ENCODE measurements around the gene MLC1. TPM values are rescaled to one million over a fixed set of nuclear protein-coding genes. Genes with fewer than 3 reads are reported as not detected.

Gene MLC1
- total RNA-seq, 2 donors from 2014 or later = 0.17 TPM; not detected in 1

DNA sequence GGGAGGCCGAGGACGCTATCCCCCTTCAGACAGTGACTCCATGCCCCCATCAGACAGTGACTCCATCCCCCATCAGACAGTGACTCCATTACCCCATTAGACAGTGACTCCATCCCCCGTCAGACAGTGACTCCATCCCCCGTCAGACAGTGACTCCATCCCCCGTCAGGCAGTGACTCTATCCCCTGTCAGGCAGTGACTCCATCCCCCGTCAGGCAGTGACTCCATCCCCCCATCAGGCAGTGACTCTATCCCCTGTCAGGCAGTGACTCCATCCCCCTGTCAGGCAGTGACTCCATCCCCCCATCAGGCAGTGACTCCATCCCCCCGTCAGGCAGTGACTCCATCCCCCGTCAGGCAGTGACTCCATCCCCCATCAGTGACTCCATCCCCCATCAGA, 18.0 kb downstream of the MLC1 start:
- DNase-seq (no peak), ATAC-seq (replicated peaks in 1 of 2) (no peak)
- no peaks in the 10 kb centered on the region for H3K9me3 Mint-ChIP-seq
- H3K27ac Mint-ChIP-seq = no peak overlapping the region
- no peak overlapping the region for H3K4me3 Mint-ChIP-seq
- H3K4me1 Mint-ChIP-seq (ENCODE audit: low read depth) = no peaks in the 10 kb centered on the region
- no peaks in the 10 kb centered on the region for H3K36me3 Mint-ChIP-seq (ENCODE audit: insufficient read depth in 2 of 2)
- no peaks in the 10 kb centered on the region for H3K27me3 Mint-ChIP-seq (ENCODE audit: low read depth)

DNA sequence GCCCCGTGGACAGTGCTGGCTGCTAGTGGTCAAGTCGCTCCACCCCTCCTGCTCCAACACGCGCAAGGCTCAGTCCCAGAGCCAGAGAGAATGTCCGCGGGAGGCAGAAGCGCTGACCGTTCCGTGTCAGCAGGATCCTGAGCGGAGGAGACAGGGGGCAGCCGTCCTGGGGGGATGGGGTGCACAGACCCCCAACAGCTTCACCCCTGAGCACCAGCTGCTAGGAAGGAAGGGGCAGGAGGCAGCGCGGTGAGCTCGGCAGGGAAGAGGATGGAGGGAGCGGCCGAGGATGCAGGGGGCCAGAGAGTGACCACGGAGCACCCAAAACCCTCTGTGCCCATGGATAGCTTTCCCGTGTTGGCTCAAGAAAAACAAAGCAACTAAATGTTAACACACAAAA, 20.8 kb downstream of the MLC1 start:
- Mint-ChIP-seq H3K27ac (no peak overlapping the region), H3K4me1 (ENCODE audit: low read depth) (no peaks in the 10 kb centered on the region), H3K36me3 (ENCODE audit: insufficient read depth in 2 of 2) (no peaks in the 10 kb centered on the region), H3K27me3 (ENCODE audit: low read depth) (peaks cover 6% of the 10 kb centered on the region), H3K9me3 (no peaks in the 10 kb centered on the region), H3K4me3 (no peak overlapping the region)
- ATAC-seq (replicated peaks in 1 of 2) = no peak
- no peak for DNase-seq

DNA sequence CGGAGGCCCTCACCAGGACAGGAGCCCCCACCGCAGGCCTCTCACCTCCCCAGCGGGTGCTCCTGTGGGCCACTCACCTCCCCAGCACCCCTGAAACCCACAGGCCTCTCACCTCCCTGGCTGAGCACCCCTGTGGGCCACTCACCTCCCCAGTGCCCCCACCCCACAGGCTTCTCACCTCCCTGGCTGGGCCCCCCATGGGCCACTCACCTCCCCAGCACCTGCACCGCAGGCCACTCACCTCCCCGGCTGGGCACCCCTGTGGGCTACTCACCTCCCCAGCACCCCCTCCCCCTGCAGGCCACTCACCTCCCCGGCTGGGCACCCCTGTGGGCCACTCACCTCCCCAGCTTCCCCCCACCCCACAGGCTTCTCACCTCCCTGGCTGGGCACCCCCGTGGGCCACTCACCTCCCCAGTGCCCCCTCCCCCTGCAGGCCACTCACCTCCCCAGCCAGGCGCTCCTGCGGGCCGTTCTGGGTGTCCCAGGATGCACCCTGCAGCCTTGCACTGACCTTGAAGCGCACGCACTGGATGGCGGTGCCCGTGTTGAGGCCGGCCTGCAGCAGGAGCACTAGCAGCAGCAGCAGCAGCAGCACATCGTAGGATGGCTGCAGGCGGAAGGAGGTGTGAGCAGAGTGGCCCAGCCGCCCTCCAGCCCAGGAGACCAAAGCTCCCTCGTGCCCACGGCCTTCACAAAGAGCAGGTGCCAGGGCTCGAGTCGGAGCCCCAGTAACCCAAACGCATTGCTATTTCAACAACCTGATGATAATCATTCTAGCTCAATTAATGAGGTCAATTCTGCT, 21.4 kb downstream of the MLC1 start:
- Mint-ChIP-seq H3K27ac (no peak overlapping the region), H3K4me1 (ENCODE audit: low read depth) (no peaks in the 10 kb centered on the region), H3K9me3 (no peaks in the 10 kb centered on the region), H3K27me3 (ENCODE audit: low read depth) (peaks cover 11% of the 10 kb centered on the region), H3K4me3 (no peak overlapping the region), H3K36me3 (ENCODE audit: insufficient read depth in 2 of 2) (no peaks in the 10 kb centered on the region)
- DNase-seq = no peak
- ATAC-seq (replicated peaks in 1 of 2) = no peak

DNA sequence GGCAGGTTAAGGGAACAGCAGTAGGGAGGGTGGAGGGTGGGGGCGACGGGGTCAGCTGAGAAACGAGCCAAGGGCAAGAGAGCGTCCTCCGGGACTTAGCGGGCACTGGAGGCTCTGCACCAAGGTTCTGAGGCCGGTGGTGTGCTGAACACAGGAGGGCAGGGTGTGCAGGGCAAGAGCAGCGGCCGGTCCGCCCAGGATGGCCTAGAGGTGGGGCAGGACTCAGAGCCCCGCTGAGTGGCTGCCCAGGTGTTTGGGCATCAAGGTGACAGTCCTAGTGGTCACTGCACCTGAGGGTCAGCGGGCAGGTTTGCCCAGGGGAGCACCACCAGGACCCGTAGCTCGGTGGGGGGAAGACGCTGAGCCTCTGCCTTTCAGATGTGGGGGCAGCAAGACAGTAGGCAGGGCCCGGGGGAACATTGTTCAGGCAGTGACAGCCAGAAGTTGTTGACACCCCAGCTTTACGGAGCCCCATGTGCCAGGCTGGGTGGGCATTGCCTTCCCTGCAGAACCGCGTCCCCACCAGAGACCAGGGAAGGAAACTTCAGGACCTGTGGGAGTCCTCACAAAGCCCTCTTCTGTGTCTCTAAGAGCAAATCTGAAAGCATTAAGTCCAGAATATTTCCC, 22.6 kb downstream of the MLC1 start:
- Mint-ChIP-seq H3K9me3 (no peaks in the 10 kb centered on the region), H3K27ac (no peak overlapping the region), H3K4me3 (no peak overlapping the region), H3K4me1 (ENCODE audit: low read depth) (no peaks in the 10 kb centered on the region), H3K36me3 (ENCODE audit: insufficient read depth in 2 of 2) (no peaks in the 10 kb centered on the region), H3K27me3 (ENCODE audit: low read depth) (peaks cover 15% of the 10 kb centered on the region)
- ATAC-seq (replicated peaks in 1 of 2) (no peak), DNase-seq (no peak)

DNA sequence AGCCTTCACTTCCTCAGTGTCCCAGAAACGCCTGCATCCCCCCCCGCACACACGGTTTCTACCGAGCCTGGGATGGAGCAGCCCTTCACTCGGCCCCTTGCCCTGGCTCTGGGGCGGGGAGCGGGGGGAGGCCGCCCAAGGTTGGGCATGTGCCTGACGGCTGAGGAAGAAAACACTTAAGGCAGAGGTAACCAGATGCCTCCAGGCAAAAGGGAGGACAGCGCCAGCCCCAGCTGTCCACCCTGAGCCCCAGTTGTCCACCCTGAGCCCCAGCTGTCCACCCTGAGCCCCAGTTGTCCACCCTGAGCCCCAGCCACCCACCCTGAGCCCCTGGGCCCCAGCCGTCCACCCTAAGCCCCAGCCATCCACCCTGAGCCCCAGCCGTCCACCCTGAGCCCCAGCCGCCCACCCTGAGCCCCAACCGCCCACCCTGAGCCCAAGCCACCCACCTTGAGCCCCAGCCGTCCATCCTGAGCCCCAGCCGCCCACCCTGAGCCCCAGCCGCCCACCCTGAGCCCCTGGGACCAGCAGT, 23.3 kb downstream of the MLC1 start:
- no peaks in the 10 kb centered on the region for H3K36me3 Mint-ChIP-seq (ENCODE audit: insufficient read depth in 2 of 2)
- peaks cover 18% of the 10 kb centered on the region for H3K27me3 Mint-ChIP-seq (ENCODE audit: low read depth)
- no peak overlapping the region for H3K4me3 Mint-ChIP-seq
- ATAC-seq (replicated peaks in 1 of 2) (no peak), DNase-seq (no peak)
- no peaks in the 10 kb centered on the region for H3K9me3 Mint-ChIP-seq
- H3K4me1 Mint-ChIP-seq (ENCODE audit: low read depth) = no peaks in the 10 kb centered on the region
- no peak overlapping the region for H3K27ac Mint-ChIP-seq

DNA sequence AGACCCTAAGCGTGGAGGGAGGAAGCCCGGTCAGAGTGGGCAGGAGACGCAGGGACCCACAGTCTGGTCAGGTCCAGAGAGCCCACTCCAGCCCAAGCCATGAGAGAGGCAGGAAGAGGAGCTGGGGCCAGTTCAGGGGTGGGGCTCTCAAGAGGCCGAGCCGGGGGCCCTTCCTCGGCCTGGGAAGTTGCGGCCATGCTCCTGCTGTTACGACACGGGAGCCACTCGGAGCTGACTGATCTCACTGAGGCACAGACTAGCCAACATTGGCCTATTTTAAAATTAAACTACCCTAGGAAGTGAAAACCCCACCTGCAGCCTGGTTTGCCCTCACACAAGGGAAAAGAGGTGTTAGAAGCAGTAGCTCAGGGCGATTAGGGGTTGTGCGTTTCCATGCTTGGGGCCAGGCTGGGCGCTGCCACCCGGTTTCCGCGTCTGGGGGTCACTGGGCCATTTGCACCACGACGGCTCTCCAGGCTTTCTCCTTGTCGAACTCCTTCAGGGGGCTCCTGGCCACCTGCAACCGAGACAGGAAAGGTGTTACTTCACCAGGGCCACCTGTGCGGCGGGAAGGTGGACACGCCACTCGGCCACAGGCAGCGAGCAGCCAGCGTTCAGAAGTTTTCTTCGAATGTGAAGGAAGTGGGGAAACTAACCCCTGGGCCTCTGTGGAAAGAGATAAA, 23.9 kb downstream of the MLC1 start:
- Mint-ChIP-seq H3K36me3 (ENCODE audit: insufficient read depth in 2 of 2) (no peaks in the 10 kb centered on the region), H3K4me3 (no peak overlapping the region), H3K9me3 (no peaks in the 10 kb centered on the region), H3K27me3 (ENCODE audit: low read depth) (peaks cover 18% of the 10 kb centered on the region), H3K4me1 (ENCODE audit: low read depth) (no peaks in the 10 kb centered on the region), H3K27ac (no peak overlapping the region)
- DNase-seq (no peak), ATAC-seq (replicated peaks in 1 of 2) (no peak)

DNA sequence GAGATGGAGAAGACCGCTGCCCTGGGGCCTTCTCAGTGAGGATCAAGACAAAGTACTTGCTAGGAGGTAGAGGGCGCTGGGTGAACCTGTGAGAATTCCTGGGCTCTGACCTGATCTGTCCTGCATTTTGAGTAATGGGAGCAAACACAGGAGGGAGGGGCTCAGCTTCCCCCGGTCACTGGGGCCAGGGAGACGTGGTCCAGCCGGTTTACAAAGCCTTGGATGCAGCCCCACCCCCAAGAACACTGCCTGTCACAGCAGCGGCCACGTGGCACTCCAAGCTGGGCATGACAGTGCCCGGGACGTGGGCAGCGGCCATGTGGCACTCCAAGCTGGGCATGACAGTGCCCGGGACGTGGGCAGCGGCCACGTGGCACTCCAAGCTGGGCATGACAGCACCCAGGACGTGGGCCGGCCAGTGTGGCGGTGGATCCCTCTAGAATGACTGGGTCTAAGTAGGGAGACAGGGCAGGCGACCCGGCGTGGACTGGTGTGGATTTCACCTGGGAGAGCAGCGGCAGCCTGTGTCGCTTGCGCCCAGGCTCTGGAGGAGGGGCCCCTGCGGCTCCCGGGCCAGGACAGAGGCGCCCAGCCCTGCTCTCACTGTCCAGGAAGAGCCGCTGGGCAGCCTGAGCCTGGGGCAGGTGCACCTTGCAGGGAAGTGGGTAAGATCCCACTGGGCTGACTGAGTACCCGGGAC, 24.6 kb downstream of the MLC1 start:
- no peak for DNase-seq
- peaks cover 18% of the 10 kb centered on the region for H3K27me3 Mint-ChIP-seq (ENCODE audit: low read depth)
- H3K4me3 Mint-ChIP-seq = no peak overlapping the region
- no peaks in the 10 kb centered on the region for H3K4me1 Mint-ChIP-seq (ENCODE audit: low read depth)
- H3K9me3 Mint-ChIP-seq = no peaks in the 10 kb centered on the region
- H3K36me3 Mint-ChIP-seq (ENCODE audit: insufficient read depth in 2 of 2) = no peaks in the 10 kb centered on the region
- no peak overlapping the region for H3K27ac Mint-ChIP-seq
- ATAC-seq (replicated peaks in 1 of 2) = no peak

DNA sequence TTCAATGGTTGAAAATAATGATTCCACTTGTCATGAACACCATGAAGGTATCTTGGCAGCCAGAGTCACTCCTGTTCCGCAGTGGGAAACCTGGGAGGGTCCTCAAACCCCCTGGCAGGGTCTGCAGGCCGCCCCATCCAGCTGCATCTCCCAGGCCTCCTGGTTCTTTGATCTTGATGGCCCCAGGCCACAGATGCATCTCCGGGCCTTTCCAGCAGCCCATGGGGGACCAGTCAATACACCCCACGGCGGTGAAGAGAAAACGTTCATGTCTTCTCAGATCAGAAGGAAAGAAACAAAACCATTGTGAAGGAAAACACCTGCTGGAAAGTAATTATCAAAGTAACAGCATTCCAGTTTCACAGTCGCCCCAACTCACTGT, 25.4 kb downstream of the MLC1 start:
- DNase-seq (no peak), ATAC-seq (replicated peaks in 1 of 2) (no peak)
- Mint-ChIP-seq H3K4me3 (no peak overlapping the region), H3K36me3 (ENCODE audit: insufficient read depth in 2 of 2) (no peaks in the 10 kb centered on the region), H3K9me3 (no peaks in the 10 kb centered on the region), H3K4me1 (ENCODE audit: low read depth) (no peaks in the 10 kb centered on the region), H3K27me3 (ENCODE audit: low read depth) (peaks cover 18% of the 10 kb centered on the region), H3K27ac (no peak overlapping the region)

DNA sequence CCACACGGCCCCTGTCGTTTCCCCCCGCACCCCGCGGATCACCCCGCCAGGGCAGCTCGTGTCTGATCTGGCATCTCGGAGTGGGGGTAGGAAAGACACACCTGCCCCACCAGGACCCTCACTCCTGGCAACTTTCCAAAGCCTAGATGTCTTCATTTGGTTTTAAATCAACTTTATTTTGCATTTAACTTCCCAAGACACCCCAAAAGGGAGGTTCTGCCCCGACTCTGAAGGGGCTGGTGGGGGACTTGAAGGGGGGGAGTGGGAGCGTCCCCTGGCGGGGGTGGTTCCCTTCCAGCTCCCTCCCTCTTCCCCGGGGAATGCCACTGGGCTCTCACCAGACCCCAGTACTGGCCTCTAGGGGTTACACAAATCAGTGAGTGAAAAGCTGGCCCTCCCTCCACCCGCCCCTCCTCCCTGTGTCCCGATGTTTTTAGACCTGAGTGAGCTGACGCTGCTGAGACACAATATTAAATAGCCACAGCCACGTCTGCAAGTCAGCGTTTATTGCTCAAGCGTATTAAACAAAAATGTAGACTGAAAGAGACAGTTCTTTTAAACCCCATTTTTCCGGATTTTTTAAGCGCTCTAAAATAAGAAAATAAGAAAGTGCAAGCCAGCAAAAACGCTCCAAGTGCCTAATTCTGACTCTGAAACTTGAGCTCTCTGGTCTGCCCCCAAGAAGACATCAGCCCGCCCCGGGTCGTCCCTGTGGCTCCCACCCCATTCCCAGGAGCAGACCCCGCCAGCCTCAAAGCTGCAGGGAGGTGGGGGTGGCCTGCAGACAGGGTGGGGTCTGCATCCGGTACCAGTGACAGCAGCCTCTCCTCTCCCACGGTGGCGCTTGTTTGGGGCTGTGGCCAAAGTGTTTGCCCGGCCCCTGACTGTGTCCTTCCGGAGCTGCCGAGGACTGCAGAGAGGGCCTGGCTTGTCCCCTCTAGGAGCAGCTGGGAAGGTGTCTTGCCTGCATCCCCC, 26.0 kb downstream of the MLC1 start:
- Mint-ChIP-seq H3K27me3 (ENCODE audit: low read depth) (peaks cover 20% of the 10 kb centered on the region), H3K36me3 (ENCODE audit: insufficient read depth in 2 of 2) (no peaks in the 10 kb centered on the region), H3K4me1 (ENCODE audit: low read depth) (no peaks in the 10 kb centered on the region), H3K27ac (no peak overlapping the region), H3K4me3 (no peak overlapping the region), H3K9me3 (no peaks in the 10 kb centered on the region)
- no peak for ATAC-seq (replicated peaks in 1 of 2)
- no peak for DNase-seq

DNA sequence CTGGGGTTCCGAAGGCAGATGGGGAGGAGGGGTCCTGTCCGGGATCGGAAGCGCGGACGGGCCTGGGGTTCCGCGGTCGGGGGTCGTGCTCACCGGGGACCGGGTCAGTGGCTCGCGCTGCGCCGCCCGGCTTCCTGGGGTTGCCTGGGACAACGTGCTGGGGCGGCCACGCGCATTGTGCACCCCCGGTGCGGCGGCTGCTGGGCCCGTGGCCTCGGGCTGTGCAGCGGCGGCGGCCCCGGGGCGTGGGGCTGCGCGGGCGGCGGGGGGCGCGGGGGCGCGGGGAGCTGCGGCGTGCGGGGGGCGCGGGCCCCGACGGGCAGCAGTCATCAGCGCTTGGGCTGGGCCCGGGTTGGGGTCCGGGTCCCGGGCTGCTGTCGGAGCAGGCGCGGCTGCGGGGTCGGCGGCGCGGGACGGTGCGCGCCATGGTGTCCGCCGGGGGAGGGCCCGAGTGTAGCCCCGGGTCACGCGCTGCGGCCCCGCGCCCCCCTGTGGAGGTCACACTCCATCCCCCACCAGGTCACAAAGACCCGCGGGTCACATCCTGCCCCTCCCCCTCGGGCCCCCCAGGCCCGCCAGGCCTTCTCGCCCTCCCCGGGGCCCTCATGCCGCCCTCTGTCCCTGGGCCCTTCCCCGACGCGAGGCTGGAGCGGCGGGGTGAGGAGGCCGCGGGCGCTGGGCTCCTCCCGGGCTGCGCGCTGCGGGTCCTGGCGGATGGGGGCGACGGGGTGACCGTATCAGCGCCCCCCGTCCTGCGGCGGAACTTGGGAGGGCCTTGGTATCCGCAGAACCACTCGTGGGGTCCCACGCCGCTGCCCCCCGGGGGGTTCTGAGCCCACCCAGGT, 26.9 kb downstream of the MLC1 start, which contains the start of gene TTLL8:
Gene TTLL8 (minus strand): TSS at position 238 of the 845 bp plus-strand sequence.
- Mint-ChIP-seq H3K27me3 (ENCODE audit: low read depth) (peaks cover 26% of the 10 kb centered on the region), H3K36me3 (ENCODE audit: insufficient read depth in 2 of 2) (peaks cover 0 to 2% of the 10 kb centered on the region in 2 donors), H3K4me1 (ENCODE audit: low read depth) (no peaks in the 10 kb centered on the region), H3K9me3 (peaks cover 0 to 6% of the 10 kb centered on the region in 2 donors), H3K4me3 (peak within 1 kb of the TSS in 1 of 2 donors; percentile 36), H3K27ac (no peak within 1 kb of the TSS)
- DNase-seq (no peak), ATAC-seq (replicated peaks in 1 of 2) (no peak)

DNA sequence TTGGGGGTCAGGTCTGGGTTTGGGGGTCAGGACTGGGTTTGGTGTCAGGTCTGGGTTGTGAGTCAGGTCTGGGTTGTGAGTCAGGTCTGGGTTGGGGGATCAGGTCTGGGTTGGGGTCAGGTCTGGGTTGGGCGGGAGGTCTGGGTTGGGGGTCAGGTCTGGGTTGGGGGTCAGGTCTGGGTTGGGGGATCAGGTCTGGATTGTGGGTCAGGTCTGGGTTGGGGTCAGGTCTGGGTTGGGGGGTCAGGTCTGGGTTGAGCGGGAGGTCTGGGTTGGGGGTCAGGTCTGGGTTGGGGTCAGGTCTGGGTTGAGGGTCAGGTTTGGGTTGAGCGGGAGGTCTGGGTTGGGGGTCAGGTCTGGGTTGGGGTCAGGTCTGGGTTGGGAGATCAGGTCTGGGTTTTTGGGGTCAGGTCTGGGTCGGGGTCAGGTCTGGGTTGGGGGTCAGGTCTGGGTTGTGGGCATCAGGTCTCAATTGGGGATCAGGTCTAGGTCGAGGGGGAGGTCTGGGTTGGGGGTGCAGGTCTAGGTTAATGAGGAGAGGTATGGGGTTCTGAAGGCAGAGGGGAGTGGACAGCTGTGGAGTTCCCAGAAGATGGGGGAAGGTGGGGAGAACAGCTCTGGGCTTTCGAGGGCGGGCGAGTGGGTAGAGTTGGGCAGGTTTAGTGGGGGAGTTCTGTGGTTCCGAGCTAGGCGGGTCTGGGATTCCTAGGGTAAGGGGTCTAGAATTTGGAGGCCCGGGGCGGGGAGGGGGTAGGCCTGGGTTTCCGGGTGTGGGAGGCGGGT, 27.8 kb downstream of the MLC1 start:
- peaks cover 0 to 6% of the 10 kb centered on the region in 2 donors for H3K9me3 Mint-ChIP-seq

More for the DNA sequence above, 27.8 kb downstream of the MLC1 start:
- Mint-ChIP-seq H3K4me3 (peak overlapping the region in 1 of 2 donors; percentile 36), H3K36me3 (ENCODE audit: insufficient read depth in 2 of 2) (peaks cover 0 to 2% of the 10 kb centered on the region in 2 donors), H3K27ac (no peak overlapping the region), H3K27me3 (ENCODE audit: low read depth) (peaks cover 26% of the 10 kb centered on the region), H3K4me1 (ENCODE audit: low read depth) (no peaks in the 10 kb centered on the region)
- DNase-seq (no peak), ATAC-seq (replicated peaks in 1 of 2) (no peak)

Data from activated T-cell treated with anti-CD3 and anti-CD28 coated beads, Interleukin-2, amount 50 U/mL, for 72 hours (primary cell).